DMS53 treated with DMSO at 0.1 percent for 48 hours (cell line): ENCODE data around the gene DUSP22.

Experiments used
- DNase-seq: peaks from one replicate; lab custom pipeline; 2025; ENCODE audit not compliant: unreplicated experiment; lab: John Stamatoyannopoulos, UW

The DUSP22 gene

GRCh38 chr6:308768-309167 lies 16.5 kb downstream of the DUSP22 start:
- no peak for DNase-seq

- DNase-seq, result no peak
Observed at GRCh38 chr6:309947-310346, 17.7 kb downstream of the DUSP22 start.

- DNase-seq, result no peak
Observed at GRCh38 chr6:310671-311070, 18.4 kb downstream of the DUSP22 start.

GRCh38 chr6:311679-312220 lies 19.5 kb downstream of the DUSP22 start:
- DNase-seq, result no peak

GRCh38 chr6:313087-313486 lies 20.8 kb downstream of the DUSP22 start:
- DNase-seq, result no peak

GRCh38 chr6:313917-314316 lies 21.6 kb downstream of the DUSP22 start:
- no peak for DNase-seq

GRCh38 chr6:314377-314776 lies 22.1 kb downstream of the DUSP22 start:
- DNase-seq, result no peak

- no peak for DNase-seq
Observed at GRCh38 chr6:315226-315625, 22.9 kb downstream of the DUSP22 start.

GRCh38 chr6:315921-316752 lies 23.9 kb downstream of the DUSP22 start:
- DNase-seq, result no peak

GRCh38 chr6:316753-317038 lies 24.4 kb downstream of the DUSP22 start:
- DNase-seq, result no peak

- DNase-seq, result no peak
Observed at GRCh38 chr6:317060-317447, 24.8 kb downstream of the DUSP22 start.

- no peak for DNase-seq
Observed at GRCh38 chr6:317448-318144, 25.3 kb downstream of the DUSP22 start.

- DNase-seq, result no peak
Observed at GRCh38 chr6:318243-318890, 26.1 kb downstream of the DUSP22 start.

GRCh38 chr6:319177-320131 lies 27.2 kb downstream of the DUSP22 start:
- DNase-seq, result no peak

GRCh38 chr6:320351-321157 lies 28.3 kb downstream of the DUSP22 start:
- no peak for DNase-seq

- DNase-seq, result no peak
Observed at GRCh38 chr6:321158-321438, 28.8 kb downstream of the DUSP22 start.

- no peak for DNase-seq
Observed at GRCh38 chr6:321536-322258, 29.4 kb downstream of the DUSP22 start.

GRCh38 chr6:322259-322930 lies 30.1 kb downstream of the DUSP22 start:
- DNase-seq, result no peak
